GM20000 (cell line): ENCODE results near the gene CD22.

Source experiments
- DNase-seq: peaks from one replicate; pipeline ENCODE4 v3.0.0; 2012; ENCODE audit warnings: low spot score
- TF ChIP-seq, protein P1 (sequence below): IDR thresholded peaks from 2 replicates; pipeline ENCODE4 v1.5.1; 2012; ENCODE audit warnings: mild to moderate bottlenecking, control low read depth; ENCODE audit errors: extremely low read depth, missing control alignments

The CD22 gene

DNA sequence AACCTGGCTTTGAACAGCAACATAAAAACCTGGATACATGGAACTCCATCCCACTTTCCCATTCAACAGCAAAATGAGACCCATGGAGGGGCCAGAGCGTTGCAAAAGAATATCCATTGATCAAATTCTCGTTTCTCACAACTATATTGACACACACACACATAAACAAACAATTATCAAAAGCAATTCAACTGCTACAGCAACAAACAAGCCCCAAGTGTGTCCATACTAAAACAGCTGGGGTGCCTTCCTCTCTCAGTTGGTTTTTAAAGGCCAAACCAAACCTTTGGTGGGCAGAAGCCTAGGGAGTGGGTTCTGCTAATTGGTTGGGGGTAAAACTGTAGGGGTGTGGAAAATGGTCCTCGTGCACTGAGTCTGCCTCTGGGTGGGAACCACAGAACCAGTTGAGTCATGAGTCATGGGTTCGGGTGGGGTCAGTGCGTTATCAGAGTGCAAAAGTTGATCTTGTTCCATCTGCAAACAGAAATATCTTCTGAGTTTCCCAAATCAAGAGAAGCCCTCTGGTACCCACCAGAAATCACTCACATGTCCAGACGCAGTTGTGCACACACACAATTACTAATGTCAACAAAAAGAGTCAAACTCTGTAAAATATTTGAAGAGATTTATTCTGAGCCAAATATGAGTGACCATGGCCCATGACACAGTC is 60.3 kb downstream of the CD22 start:
- no peak for DNase-seq

DNA sequence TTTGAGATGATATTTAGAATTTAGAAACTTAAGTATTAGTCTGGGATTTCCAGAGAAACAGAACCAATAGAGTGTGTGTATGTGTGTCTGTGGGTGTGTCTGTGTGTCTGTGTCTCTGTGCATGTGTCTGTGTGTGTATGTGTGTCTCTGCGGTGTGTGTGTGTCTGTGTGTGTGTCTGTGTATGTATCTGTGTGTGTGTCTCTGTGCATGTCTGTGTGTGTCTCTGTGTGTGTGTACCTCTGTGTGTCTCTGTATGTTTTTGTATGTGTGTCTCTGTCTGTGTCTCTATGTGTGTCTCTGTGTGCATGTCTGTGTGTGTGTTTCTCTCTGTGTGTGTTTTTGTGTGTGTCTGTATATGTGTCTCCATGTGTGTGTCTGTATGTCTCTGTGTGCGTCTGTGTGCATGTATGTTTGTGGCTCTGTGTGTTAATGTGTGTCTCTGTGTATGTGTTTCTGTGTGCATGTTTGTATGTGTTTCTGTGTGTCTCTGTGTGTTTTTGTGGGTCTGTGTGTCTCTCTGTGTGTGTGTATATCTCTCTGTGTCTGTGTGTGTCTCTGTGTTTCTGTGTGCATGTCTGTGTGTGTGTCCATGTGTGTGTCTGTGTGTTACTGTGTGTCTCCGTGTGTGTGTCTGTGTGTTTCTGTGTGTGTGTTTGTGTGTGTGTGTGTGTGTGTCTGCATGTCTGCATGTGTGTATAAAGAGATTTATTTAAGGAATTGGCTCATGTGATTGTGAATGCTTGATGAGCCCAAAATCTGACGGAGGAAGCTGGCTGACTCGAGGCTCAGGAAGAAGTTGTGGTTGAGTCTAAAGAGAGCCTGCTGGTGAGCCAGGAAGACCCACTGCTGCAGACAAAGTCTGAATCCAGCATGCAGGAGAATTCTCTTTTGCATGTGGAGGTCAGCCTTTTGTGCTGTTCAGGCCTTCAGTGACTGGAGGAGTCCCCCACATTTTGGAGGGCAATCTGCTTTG is 64.0 kb downstream of the CD22 start:
- TF ChIP-seq, protein P1, sequence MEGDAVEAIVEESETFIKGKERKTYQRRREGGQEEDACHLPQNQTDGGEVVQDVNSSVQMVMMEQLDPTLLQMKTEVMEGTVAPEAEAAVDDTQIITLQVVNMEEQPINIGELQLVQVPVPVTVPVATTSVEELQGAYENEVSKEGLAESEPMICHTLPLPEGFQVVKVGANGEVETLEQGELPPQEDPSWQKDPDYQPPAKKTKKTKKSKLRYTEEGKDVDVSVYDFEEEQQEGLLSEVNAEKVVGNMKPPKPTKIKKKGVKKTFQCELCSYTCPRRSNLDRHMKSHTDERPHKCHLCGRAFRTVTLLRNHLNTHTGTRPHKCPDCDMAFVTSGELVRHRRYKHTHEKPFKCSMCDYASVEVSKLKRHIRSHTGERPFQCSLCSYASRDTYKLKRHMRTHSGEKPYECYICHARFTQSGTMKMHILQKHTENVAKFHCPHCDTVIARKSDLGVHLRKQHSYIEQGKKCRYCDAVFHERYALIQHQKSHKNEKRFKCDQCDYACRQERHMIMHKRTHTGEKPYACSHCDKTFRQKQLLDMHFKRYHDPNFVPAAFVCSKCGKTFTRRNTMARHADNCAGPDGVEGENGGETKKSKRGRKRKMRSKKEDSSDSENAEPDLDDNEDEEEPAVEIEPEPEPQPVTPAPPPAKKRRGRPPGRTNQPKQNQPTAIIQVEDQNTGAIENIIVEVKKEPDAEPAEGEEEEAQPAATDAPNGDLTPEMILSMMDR, result no peak
- no peak for DNase-seq

More for the DNA sequence above, 60.3 kb downstream of the CD22 start:
- TF ChIP-seq, protein P1, result no peak

DNA sequence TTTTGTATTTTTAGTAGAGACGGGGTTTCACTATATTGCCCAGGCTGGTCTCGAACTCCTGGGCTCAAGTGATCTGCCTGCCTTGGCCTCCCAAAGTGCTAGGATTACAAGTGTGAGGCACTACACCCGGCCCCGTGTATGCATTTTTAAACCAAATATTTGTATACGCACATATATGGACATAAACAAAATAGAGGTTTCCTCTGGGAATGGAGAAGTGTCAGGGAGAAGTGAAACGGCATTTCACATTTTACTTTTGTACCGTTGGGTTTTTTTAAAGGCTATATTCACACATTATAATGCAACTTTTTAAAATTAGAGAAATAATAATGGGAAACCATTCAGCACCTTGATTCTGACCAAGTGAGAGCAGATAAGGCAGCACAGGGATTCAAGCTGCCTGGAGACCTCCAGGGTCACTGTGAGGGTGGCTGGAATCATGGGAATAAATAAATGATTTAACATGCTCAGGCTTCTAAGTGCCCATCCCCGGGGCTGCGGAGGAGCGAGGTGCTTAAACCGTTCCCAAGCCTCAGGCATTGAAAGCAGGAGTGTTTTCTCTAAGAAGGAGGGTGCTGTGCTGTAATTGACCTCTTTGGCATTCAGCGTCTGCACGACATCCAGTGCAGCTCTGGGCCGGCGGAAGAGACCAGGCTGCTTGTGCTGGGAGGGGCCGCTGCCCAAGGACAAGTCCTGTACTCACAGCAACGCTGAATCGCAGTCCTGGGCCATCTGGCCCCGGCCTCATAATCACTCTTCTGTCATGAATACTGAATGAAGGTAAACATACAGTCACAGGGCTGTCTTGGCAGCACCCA is 66.6 kb downstream of the CD22 start:
- no peak for DNase-seq
- TF ChIP-seq, protein P1, result no peak

DNA sequence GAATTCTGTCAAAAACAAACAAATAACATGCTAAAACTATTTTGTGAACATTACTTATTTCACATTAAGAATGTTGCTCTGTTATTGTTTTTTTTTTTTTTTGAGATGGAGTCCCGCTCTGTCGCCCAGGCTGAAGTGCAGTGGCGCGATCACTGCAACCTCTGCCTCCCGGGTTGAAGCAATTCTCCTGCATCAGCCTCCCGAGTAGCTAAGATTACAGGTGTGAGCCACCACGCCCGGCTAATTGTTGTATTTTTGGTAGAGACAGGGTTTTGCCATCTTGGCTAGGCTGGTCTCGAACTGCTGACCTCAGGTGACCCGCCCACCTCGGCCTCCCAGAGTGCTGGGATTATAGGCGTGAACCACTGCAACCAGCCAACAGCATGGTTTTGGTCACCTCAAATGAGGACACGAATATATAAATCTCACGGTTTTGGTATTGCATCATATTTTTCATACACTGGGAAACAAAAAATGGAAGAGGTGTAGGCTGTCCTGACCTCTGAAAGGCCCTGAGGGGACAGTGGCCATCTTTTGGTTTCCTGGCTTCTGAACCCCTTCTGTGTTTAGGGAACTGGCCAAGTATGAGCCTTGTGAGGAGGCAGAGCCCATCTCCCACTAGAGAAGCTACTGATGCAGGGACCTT is 67.4 kb downstream of the CD22 start:
- TF ChIP-seq, protein P1, result no peak
- no peak for DNase-seq
